Skin epidermis (tissue), 12 donors: Measurements from ENCODE around the gene NAT8L.
"Not testable (repeated sequence)": the region's sequence is repeated elsewhere in the genome, so short reads cannot be mapped to it uniquely, and the experiment has no call there.

Source experiments
- H3K27ac ChIP-seq, 21 experiments: fragments of 200-600 bp; sonication (generic) in 11 of 21; one replicate each; pipeline ENCODE4 v1.5.0; 2020; ENCODE audit warnings: mild to moderate bottlenecking in 3 of 21, inconsistent platforms in 2 of 21, moderate library complexity in 2 of 21
- H3K4me3 ChIP-seq, 7 experiments: fragments of 200-600 bp; sonication (generic) in 2 of 7; one replicate each; pipeline ENCODE4 v1.5.0; 2020; ENCODE audit warnings: inconsistent platforms in 2 of 7, mild to moderate bottlenecking in 2 of 7, moderate library complexity in 1 of 7

The NAT8L gene, protein sequence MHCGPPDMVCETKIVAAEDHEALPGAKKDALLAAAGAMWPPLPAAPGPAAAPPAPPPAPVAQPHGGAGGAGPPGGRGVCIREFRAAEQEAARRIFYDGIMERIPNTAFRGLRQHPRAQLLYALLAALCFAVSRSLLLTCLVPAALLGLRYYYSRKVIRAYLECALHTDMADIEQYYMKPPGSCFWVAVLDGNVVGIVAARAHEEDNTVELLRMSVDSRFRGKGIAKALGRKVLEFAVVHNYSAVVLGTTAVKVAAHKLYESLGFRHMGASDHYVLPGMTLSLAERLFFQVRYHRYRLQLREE

DNA sequence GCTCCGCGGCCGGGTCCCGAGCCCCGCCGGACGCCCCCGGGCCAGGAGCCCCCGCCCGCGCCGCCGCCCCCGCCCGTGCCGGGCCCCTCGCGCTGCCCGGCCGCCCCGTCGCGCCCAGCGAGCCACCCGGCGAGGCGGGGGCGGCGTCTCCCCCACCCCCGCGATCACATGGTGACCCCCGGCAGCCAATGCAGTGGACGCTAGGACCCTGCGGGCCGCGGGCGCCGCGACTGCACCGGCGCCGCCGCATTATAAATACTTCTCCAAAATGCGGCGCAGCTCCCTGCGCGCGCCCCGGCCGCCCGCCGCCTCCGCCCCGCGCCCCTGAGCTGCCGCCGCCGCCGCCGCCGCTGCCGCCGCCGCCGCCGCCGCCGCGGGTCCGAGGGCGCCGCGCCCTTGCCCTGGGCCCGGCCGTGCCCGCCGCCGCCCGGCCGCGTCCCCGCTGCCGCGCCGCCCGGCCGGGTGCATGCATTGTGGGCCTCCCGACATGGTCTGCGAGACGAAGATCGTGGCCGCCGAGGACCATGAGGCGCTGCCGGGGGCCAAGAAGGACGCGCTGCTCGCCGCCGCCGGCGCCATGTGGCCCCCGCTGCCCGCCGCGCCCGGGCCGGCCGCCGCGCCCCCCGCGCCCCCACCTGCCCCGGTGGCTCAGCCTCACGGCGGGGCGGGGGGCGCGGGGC lies at the start of gene NAT8L:
Gene NAT8L, plus strand, starts transcription at position 282 of the 680 bp plus-strand sequence. Its CDS starts 185 bp downstream, at position 467.
- H3K4me3 ChIP-seq, result peak within 1 kb of the TSS; percentile 7 to 37 (median 23)

DNA sequence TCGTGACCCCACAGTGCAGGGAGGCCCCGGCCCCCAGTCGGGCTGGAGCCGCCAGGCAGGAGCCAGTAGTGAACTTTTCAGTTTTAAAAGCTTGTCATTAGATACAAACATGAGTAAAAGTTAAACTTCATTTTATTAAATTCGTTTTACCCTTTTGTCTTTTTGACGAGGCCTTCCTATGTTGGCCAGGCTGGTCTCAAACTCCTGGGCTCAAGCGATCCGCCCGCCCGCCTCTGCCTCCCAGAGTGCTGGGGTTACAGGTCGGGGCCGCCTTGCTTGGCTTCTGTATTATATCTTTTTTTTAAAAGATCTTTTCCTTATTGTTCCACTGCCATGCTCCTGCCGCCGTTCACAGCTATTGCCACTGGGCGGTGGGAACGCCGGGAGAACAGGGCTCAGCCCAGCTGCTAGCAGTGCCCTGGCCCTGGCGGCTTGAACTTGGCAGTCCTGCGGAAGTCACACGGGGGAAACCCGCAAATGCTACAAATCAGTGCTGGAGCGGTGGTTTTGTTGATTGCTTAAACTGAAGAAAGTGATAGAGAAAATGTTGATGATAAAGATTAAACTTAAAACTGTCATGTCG lies 49.4 kb upstream of the NAT8L start:
- Histone ChIP-seq H3K4me3 (peak overlapping the region; percentile 69 to 95 (median 92)), H3K27ac (peak overlapping the region; percentile 78 to 100 (median 99))

More for the DNA sequence above, at the start of gene NAT8L:
- H3K27ac ChIP-seq, result no peak within 1 kb of the TSS

DNA sequence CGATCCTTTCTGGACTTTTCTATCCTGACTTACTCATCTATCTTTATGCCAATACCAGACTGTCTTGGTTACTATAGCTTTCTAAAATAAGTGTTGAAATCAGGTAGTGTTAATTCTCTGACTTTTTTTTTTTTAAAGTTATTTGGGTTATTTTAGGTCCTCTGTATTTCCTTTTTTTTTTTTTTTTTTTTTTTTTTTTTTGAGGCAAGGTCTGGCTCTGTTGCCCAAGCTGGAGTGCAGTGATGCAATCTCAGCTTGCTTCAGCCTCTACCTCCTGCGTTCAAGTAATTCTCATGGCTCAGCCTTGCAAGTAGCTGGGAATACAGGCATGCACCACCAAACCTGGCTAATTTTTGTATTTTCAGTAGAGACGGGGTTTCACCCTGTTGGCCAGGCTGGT lies 47.5 kb upstream of the NAT8L start:
- H3K4me3 ChIP-seq, result no peak overlapping the region
- no peak overlapping the region for H3K27ac ChIP-seq

DNA sequence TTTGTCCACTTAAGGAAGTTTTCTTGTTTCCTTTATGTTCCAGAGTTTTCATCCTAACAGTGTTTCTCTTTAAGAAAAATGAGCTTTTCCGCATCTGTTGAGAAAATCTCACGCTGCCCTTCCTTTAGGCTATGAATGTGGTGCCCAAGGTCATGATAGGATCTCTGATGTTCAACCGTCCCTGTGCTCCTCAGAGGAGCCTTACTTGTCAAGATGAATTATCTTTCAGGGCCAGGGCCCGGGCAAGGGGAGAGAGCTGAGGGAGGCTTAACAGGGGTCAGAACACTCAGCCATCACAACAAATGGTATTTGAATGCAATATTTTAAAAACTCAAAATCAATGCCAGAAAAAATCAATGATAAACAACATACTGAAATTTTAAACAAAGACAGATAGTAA lies 44.1 kb upstream of the NAT8L start:
- Histone ChIP-seq H3K27ac (no peak overlapping the region), H3K4me3 (no peak overlapping the region)

DNA sequence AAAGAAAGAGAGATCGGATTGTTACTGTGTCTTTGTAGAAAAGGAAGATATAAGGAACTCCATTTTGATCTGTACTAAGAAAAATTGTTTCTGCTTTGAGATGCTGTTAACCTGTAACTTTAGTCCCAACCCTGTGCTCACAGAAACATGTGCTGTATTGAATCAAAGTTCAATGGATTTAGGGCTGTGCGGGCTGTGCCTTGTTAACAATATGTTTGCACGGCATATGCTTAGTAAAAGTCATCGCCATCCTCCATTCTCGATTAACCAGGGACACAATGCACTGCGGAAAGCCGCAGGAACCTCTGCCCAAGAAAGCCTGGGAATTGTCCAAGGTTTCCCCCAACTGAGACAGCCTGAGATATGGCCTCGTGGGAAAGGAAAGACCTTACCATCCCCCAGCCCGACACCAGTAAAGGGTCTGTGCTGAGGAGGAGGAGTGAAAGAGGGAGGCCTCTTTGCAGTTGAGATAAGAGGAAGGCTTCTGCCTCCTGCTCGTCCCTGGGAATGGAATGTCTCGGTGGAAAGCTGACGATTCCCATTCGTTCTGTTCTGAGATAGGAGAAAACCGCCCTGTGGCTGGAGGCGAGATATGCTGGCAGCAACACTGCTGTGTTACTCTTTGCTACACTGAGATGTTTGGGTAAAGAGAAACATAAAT lies 37.6 kb upstream of the NAT8L start:
- not testable (repeated sequence) for H3K27ac ChIP-seq, H3K4me3 ChIP-seq

DNA sequence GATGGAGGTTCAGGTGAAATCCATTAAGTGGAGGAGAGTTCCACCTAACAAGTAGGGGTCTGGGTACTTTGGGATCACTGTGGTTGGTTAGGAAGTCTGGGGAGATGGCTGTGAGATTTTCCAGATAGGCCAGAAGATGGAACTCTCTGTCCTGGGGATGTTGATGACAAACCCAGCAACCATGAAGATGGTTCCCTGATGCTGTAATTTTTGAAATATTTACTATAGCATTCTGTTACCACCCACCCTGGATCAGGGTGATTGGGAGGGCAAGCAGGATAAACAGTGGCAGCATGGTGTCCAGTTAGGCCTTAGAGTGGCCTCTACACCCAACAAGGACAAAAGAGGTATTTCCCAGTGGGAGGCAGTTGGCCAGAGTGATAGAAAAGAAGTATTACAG lies 34.4 kb upstream of the NAT8L start:
- no peak overlapping the region for H3K4me3 ChIP-seq

DNA sequence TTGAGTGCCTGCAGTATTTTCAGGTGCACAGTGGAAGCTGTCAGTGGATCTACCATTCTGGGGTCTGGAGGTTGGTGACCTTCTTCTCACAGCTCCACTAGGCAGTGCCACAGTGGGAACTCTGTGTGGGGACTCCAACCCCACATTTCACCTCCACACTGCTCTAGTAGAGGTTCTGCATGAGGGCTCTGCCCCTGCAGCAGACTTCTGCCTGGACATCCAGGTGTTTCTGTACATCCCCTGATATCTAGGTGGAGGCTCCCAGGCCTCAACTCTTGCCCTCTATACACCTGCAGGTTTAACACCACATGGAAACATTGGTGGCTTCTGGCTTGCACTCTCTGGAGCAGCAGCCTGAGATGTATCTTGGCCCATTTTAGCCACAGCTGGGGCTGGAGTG lies 33.3 kb upstream of the NAT8L start:
- Histone ChIP-seq H3K4me3 (no peak overlapping the region), H3K27ac (no peak overlapping the region)

More for the DNA sequence above, 34.4 kb upstream of the NAT8L start:
- no peak overlapping the region for H3K27ac ChIP-seq

DNA sequence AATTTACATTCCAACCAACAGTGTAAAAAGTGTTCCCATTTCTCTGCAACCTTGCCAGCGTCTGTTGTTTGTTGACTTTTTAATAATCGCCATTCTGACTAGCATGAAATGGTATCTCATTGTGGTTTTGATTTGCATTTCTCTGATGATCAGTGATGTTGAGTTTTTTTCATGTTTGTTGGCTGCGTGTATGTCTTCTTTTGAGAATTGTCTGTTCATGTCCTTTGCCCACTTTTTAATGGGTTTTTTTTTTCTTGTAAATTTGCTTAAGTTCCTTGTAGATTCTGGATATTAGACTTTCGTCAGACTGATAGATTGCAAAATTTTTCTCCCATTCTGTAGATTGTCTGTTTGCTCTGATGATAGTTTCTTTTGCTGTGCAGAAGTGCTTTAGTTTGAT lies 32.0 kb upstream of the NAT8L start:
- not testable (repeated sequence) for H3K27ac ChIP-seq, H3K4me3 ChIP-seq

DNA sequence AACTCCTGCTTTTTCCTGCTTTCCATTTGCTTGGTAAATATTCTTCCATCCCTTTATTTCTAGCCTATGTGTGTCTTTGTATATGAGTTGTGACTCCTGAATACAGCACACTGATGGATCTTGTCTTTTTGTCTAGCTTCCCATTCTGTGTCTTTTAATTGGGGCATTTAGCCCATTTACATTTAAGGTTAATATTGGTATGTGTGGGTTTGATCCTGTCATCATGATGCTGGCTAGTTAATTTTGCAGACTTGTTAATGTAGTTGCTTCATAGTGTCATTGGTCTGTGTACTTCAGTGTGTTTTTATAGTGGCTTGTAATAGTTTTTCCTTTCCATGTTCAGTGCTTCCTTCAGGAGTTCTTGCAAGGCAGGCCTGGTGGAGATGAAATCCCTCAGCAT lies 28.0 kb upstream of the NAT8L start:
- H3K4me3 ChIP-seq, H3K27ac ChIP-seq: not testable (repeated sequence)

DNA sequence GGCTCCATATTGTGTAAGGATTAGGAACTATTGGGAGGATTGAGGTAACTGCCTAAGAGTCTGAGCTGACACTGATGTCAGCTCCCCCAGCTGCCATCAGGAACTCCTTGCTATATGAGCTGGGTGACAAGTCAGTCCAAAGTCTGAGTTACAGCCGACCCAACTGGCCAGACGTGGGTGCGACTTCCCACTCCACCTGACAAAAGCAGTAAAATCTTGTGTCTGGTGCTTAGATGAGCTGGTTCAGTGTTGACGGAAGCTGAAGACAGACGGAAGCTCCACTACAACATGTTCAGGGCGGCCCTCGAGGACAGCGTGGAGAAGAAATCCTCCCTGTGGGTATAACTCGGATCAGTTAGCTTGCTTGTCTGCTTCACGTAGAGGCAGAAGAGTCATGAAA lies 22.8 kb upstream of the NAT8L start:
- H3K27ac ChIP-seq, result no peak overlapping the region
- no peak overlapping the region for H3K4me3 ChIP-seq

DNA sequence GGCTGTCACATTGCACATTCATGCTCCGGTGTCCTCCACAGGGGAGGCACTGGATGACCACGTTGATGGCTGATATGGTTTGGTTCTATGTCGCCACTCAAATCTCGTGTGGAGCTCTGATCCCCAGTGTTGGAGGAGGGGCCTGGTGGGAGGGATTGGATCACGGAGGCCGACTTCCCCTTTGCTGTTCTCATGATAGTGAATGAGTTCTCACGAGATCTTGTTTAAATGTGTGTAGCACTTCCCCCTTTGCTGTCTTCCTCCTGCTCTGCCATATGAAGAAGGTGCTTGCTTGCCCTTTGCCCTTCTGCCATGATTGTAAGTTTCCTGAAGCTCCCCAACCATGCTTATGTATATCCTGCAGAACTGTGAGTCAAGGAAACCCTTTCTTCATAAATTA lies 22.3 kb upstream of the NAT8L start:
- H3K4me3 ChIP-seq, result no peak overlapping the region
- H3K27ac ChIP-seq, result no peak overlapping the region

DNA sequence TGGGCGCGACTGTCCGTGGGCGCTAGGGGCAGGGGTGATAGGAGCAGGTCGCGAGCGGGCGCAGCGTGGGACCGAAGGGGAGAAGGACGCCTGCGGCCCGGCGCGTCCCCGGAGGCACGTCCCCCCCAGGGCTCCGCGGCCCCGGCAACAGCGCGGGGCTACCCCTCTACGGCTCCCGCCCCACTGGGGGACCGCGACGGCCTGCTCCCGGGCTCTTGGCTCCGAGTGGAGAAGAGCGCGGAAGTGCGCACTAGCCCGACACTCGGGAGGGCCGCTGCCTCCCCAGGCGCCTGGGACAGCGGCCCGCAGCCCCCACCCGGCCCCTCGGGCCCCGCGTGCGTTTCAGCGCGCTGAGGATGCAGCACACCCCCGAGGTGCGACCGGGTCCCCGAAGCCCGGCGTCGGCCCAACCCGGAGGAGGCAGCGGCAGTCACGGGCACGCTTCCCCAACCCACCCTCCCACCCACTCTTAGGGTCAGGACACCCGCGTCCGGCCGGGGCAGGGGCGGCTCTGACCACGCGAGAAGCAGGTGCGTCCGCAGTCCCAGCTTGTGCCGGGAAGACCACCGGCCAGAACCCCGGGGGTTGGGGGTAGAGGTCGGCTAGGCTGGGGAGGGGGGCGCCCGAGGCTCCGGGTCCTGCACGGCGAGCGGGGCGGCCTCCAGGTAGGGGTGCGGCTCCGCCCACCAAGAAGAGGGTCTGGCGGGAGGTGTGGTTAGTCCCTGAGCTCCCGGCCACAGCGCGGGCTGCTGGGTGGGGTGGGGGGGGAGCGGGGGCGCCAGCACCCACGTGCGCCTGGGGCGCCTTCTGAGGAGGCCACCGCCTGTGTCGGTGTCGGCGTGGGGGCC lies 18.5 kb upstream of the NAT8L start:
- H3K27ac ChIP-seq, result no peak overlapping the region
- H3K4me3 ChIP-seq, result peak overlapping the region in 6 of 7 experiments; percentile 44 to 78 (median 72)

DNA sequence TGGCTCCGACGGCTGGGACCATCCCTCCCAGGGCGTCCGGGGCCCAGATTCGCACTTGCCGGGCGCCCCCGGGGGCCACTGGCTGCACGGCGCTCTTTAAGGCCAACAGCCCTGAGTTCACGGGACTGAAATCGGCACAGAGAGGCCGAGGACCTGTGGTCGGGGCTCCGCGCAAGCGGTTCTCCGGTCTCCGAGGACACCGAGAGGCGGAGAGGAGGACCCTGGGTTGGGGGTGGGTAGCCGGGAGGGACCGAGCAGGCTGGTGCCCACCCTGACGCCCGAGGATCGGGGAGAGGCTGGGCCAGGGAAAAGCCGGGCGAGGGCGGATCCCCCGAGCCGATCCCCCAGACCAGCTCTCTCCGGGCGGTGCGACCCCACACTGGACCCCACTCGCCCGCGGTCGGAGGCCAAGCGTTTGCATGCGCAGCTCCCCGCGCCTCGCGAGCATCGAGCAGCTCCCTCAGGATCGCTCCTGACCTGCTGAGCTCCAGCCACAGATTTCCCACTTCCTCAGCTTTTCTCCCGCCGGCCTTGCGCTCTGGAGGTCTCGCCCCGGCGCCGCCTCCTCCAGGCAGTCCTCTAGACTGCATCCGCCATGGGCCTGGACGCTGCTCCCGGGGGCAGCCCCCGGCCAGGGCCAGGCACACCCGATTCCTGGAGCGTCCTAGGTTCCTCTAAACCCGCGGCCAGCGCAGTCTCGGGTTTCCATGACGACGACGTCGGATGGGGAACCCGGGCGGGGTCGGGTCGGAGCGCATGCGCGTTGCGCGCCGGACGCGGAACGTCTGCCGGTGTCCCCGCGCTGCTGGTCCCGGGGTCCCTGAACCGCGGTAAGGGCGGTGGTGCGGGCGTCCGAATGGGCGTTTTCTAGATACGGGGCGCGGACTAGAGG lies 17.6 kb upstream of the NAT8L start:
- Histone ChIP-seq H3K27ac (peak overlapping the region in 6 of 21 experiments; percentile 39 to 76 (median 52)), H3K4me3 (peak overlapping the region; percentile 44 to 78 (median 72))

DNA sequence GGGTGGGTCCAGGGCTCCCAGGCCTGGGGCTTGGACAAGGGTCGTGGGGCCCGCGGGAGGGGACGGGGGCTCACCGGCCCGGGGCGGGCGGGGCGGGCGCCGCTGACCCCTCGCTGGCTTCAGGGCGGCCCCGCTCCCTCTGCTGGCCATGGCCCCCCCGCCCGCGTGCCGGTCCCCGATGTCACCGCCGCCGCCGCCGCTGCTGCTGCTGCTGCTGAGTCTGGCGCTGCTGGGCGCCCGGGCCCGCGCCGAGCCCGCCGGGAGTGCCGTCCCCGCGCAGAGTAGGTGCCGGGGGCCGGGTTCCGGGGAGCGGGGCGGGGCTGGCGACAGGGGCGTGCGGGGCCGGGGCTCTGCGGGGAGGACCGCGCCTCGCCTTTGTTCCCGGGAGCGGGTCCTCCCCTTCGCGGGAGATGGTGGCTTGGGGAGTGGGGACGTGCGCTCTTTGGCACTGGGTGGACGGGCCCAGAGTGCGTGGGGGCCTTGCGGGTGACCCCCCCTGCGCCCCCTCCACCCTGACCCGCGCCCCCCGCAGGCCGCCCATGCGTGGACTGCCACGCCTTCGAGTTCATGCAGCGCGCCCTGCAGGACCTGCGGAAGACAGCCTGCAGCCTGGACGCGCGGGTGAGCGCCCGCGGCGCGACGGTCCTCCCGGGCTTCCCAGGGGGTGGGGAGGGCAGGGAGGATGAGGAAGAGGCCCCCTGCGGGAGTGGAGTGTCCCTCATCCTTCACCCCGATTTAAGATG lies 16.8 kb upstream of the NAT8L start:
- peak overlapping the region; percentile 44 to 78 (median 72) for H3K4me3 ChIP-seq
- peak overlapping the region in 6 of 21 experiments; percentile 39 to 76 (median 52) for H3K27ac ChIP-seq

DNA sequence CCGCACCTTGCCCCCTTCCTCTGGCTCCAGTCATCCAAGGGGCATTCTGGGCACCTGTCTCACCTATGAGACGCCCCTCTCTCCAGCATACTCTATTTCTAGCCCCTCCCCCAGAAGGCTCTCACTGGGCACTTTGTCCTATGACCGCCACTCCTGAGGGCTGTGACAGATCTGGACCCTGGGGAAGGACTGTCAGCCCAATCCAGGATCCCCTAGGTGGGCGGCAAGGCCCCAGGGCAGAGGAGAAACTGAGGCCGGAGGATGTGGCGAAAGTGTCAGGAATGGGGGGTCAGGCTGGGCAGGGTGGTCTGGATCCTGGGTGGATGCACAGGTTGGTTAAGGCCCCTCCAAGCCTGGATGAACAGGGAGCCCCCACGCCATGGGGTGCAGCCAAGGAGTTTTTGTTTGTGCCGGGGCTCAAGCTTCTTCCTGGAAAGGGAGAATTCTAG lies 16.2 kb upstream of the NAT8L start:
- Histone ChIP-seq H3K27ac (no peak overlapping the region), H3K4me3 (peak overlapping the region in 2 of 7 experiments; percentile 44 to 69)

DNA sequence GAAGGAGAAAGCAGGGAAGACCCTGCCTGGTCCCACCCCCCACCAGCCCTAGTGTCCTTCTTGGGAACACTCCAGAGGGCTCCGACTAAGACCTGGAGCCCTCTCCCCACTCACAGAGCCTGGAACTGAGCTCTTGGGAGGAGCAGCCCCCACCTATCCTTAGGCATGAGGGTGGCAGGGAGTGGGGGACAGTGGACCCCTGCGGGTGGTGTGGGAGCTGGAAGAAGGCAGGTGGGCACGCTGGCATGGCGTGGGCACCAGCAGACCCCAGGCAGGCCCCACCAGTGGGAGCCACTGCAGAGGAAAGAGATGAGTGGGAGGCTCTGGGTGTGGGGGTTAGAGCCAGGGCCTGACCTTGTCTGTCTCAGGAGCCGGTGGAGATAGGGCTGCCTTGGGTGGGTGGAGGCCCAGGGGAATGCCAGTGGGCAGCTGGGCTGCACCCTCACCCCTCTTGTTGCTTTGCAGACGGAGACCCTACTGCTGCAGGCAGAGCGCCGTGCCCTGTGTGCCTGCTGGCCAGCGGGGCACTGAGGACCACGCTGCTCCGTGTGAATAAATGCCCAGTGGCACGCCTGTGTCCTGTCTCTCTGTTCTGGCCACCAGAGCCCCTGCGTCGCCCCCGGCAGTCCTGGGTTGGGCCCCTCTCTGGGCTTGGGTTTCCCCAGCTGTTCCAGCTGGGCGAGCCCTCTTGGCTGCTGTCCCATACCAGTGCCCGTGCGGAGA lies 15.6 kb upstream of the NAT8L start:
- no peak overlapping the region for H3K4me3 ChIP-seq
- H3K27ac ChIP-seq, result no peak overlapping the region

DNA sequence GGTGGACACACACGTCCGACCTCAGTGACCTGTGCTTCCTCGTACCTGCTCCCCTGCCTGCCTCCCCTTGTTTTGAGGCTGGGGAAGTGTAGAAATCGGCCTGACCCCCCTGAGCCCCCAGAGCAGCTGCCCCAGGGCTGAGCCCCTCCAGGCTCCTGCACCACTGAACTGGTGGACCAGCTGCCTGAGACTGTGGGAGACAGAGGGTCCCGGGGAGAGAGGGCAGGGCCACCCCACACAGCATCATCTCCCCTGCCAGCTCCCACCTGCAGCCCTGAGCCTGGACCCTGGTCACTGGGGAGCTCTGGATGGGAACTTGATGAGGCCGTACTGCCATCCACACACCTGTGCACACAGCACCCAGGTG lies 15.0 kb upstream of the NAT8L start:
- Histone ChIP-seq H3K27ac (no peak overlapping the region), H3K4me3 (no peak overlapping the region)
